ENCODE data around the gene IMPG1.

The IMPG1 gene

GRCh38 chr6:76072562-76072961 is at the start of gene IMPG1:
TSS of gene IMPG1 (minus strand) at chr6:76072662. CDS start at chr6:76072488, 174 bp downstream.
- DNase-seq: no peak

GRCh38 chr6:76120302-76120701 is 47.8 kb upstream of the IMPG1 start:
- no peak for DNase-seq

- DNase-seq: no peak
These were observed 819 bp upstream of the IMPG1 start for GRCh38 chr6:76073281-76073680.

- DNase-seq: no peak
These were observed 15.0 kb downstream of the IMPG1 start for GRCh38 chr6:76057469-76057868.

GRCh38 chr6:76052314-76052713 is 20.1 kb downstream of the IMPG1 start:
- no peak for DNase-seq

- DNase-seq: no peak
These were observed 28.8 kb downstream of the IMPG1 start for GRCh38 chr6:76043690-76044089.

- DNase-seq: no peak
These were observed 36.7 kb downstream of the IMPG1 start for GRCh38 chr6:76035713-76036112.

GRCh38 chr6:76026101-76026500 is 46.4 kb downstream of the IMPG1 start:
- DNase-seq: no peak

GRCh38 chr6:76014626-76015530 is 57.6 kb downstream of the IMPG1 start:
- no peak for DNase-seq

GRCh38 chr6:76004202-76004601 is 68.3 kb downstream of the IMPG1 start:
- DNase-seq: no peak

- no peak for DNase-seq
These were observed 68.8 kb downstream of the IMPG1 start for GRCh38 chr6:76003686-76004085.

- no peak for DNase-seq
These were observed 69.3 kb downstream of the IMPG1 start for GRCh38 chr6:76003113-76003512.

- no peak for DNase-seq
These were observed 71.8 kb downstream of the IMPG1 start for GRCh38 chr6:76000629-76001028.

GRCh38 chr6:75997696-75998095 is 74.8 kb downstream of the IMPG1 start:
- DNase-seq: no peak

GRCh38 chr6:75993236-75994162 is 79.0 kb downstream of the IMPG1 start:
- no peak for DNase-seq

GRCh38 chr6:75991941-75992340 is 80.5 kb downstream of the IMPG1 start:
- no peak for DNase-seq

GRCh38 chr6:75986935-75987334 is 85.5 kb downstream of the IMPG1 start:
- no peak for DNase-seq

- DNase-seq: no peak
These were observed 96.6 kb downstream of the IMPG1 start for GRCh38 chr6:75975904-75976303.

GRCh38 chr6:75970093-75970492 is 102.4 kb downstream of the IMPG1 start:
- no peak for DNase-seq

- DNase-seq: no peak
These were observed 104.3 kb downstream of the IMPG1 start for GRCh38 chr6:75968143-75968542.

GRCh38 chr6:75963569-75963968 is 108.9 kb downstream of the IMPG1 start:
- no peak for DNase-seq

GRCh38 chr6:75952128-75952527 is 120.3 kb downstream of the IMPG1 start:
- DNase-seq: no peak

- no peak for DNase-seq
These were observed 124.5 kb downstream of the IMPG1 start for GRCh38 chr6:75947935-75948334.

All from inflammatory macrophage treated with lipopolysaccharide for 1 hour (primary cell).